ENCODE data around the gene IGF2BP2. TPM values are rescaled to one million over a fixed set of nuclear protein-coding genes. Genes with fewer than 3 reads are reported as not detected.

The IGF2BP2 gene
- total RNA-seq, 1 experiment from 2014 or later, result 75.9 TPM

GRCh38 chr3:185718736-185719593 lies 105.9 kb downstream of the IGF2BP2 start:
- H3K36me3 ChIP-seq (ENCODE audit: control insufficient read depth, insufficient read depth, low read length), result no peaks in the 10 kb centered on the region
- H3K9me3 Mint-ChIP-seq (ENCODE audit: unreplicated experiment), result no peaks in the 10 kb centered on the region
- no peak for TF ChIP-seq CTCF (IDR thresholded peaks at IDR 0.05; ENCODE audit: insufficient read depth in 1 of 2, low read depth in 1 of 2, low read length in 1 of 2, severe bottlenecking in 1 of 2, unreplicated experiment in 1 of 2)
- CTCF ChIA-PET, result interaction anchor here (1.2 kb wide), 1 partner anchor 15 kb away, joined by 3 read pairs; no protein-coding TSS in a partner anchor
- peaks cover 53% of the 10 kb centered on the region for H3K4me1 Mint-ChIP-seq (ENCODE audit: low read depth, unreplicated experiment)
- peaks cover 29% of the 10 kb centered on the region for H3K36me3 Mint-ChIP-seq (ENCODE audit: insufficient read depth, unreplicated experiment)
- intact Hi-C loops (cut with micrococcal nuclease; ENCODE audit: unreplicated experiment), result loop anchor here (5.0 kb wide), 1 partner anchor 42 kb away; no protein-coding TSS in a partner anchor
- no peaks in the 10 kb centered on the region for H3K9me3 ChIP-seq
- H3K4me3 ChIP-seq (ENCODE audit: low read depth, low read length), result no peak overlapping the region
- no peaks in the 10 kb centered on the region for H3K27me3 Mint-ChIP-seq (ENCODE audit: insufficient read depth, unreplicated experiment)
- H3K4me3 Mint-ChIP-seq (ENCODE audit: unreplicated experiment), result no peak overlapping the region
- H3K27me3 ChIP-seq (replicated peaks; ENCODE audit: control insufficient read depth, insufficient read depth, low read length), result no peaks in the 10 kb centered on the region
- POLR2A ChIA-PET, result interaction anchor here (0.7 kb wide), 1 partner anchor 32 kb away, joined by 7 read pairs; no protein-coding TSS in a partner anchor
- no TSS peak for BruUV-seq (replicated peaks)
- DNase-seq, result no peak
- H3K4me1 ChIP-seq, result peaks cover 47% of the 10 kb centered on the region
- H3K27ac Mint-ChIP-seq (ENCODE audit: unreplicated experiment), result no peak overlapping the region

GRCh38 chr3:185717627-185718402 lies 107.0 kb downstream of the IGF2BP2 start:
- no peak for DNase-seq
- POLR2A ChIA-PET, result no interaction called here
- H3K4me3 Mint-ChIP-seq (ENCODE audit: unreplicated experiment), result no peak overlapping the region
- no peaks in the 10 kb centered on the region for H3K9me3 Mint-ChIP-seq (ENCODE audit: unreplicated experiment)
- no TSS peak for BruUV-seq (replicated peaks)
- Histone ChIP-seq H3K36me3 (ENCODE audit: control insufficient read depth, insufficient read depth, low read length) (no peaks in the 10 kb centered on the region), H3K9me3 (no peaks in the 10 kb centered on the region), H3K27me3 (replicated peaks; ENCODE audit: control insufficient read depth, insufficient read depth, low read length) (no peaks in the 10 kb centered on the region), H3K4me3 (ENCODE audit: low read depth, low read length) (no peak overlapping the region), H3K4me1 (peaks cover 58% of the 10 kb centered on the region)
- peaks cover 60% of the 10 kb centered on the region for H3K4me1 Mint-ChIP-seq (ENCODE audit: low read depth, unreplicated experiment)
- peak overlapping the region; percentile 23 for H3K27ac Mint-ChIP-seq (ENCODE audit: unreplicated experiment)
- intact Hi-C loops (cut with micrococcal nuclease; ENCODE audit: unreplicated experiment), result loop anchor here (5.0 kb wide), 1 partner anchor 41 kb away; no protein-coding TSS in a partner anchor
- peaks cover 37% of the 10 kb centered on the region for H3K36me3 Mint-ChIP-seq (ENCODE audit: insufficient read depth, unreplicated experiment)
- no peaks in the 10 kb centered on the region for H3K27me3 Mint-ChIP-seq (ENCODE audit: insufficient read depth, unreplicated experiment)
- no peak for TF ChIP-seq CTCF (IDR thresholded peaks at IDR 0.05; ENCODE audit: insufficient read depth in 1 of 2, low read depth in 1 of 2, low read length in 1 of 2, severe bottlenecking in 1 of 2, unreplicated experiment in 1 of 2)
- CTCF ChIA-PET, result interaction anchor here (0.7 to 1.1 kb wide), 3 partner anchors 18 to 50 kb away, joined by 3 read pairs; no protein-coding TSS in a partner anchor

- no peak overlapping the region for H3K4me3 Mint-ChIP-seq (ENCODE audit: unreplicated experiment)
- H3K36me3 Mint-ChIP-seq (ENCODE audit: insufficient read depth, unreplicated experiment), result peaks cover 37% of the 10 kb centered on the region
- Histone ChIP-seq H3K4me3 (ENCODE audit: low read depth, low read length) (no peak overlapping the region), H3K9me3 (no peaks in the 10 kb centered on the region), H3K27me3 (replicated peaks; ENCODE audit: control insufficient read depth, insufficient read depth, low read length) (no peaks in the 10 kb centered on the region), H3K4me1 (peaks cover 63% of the 10 kb centered on the region), H3K36me3 (ENCODE audit: control insufficient read depth, insufficient read depth, low read length) (no peaks in the 10 kb centered on the region)
- BruUV-seq (replicated peaks), result no TSS peak
- ChIA-PET CTCF (interaction anchor here (0.7 to 1.1 kb wide), 3 partner anchors 17 to 51 kb away, joined by 3 read pairs; no protein-coding TSS in a partner anchor), POLR2A (no interaction called here)
- peak overlapping the region; percentile 23 for H3K27ac Mint-ChIP-seq (ENCODE audit: unreplicated experiment)
- intact Hi-C loops (cut with micrococcal nuclease; ENCODE audit: unreplicated experiment), result loop anchor here (5.0 kb wide), 1 partner anchor 40 kb away; no protein-coding TSS in a partner anchor
- no peaks in the 10 kb centered on the region for H3K27me3 Mint-ChIP-seq (ENCODE audit: insufficient read depth, unreplicated experiment)
- no peaks in the 10 kb centered on the region for H3K9me3 Mint-ChIP-seq (ENCODE audit: unreplicated experiment)
- no peak for DNase-seq
- peaks cover 64% of the 10 kb centered on the region for H3K4me1 Mint-ChIP-seq (ENCODE audit: low read depth, unreplicated experiment)
- no peak for TF ChIP-seq CTCF (IDR thresholded peaks at IDR 0.05; ENCODE audit: insufficient read depth in 1 of 2, low read depth in 1 of 2, low read length in 1 of 2, severe bottlenecking in 1 of 2, unreplicated experiment in 1 of 2)
Measured at GRCh38 chr3:185717121-185717520, 107.7 kb downstream of the IGF2BP2 start.
